ENCODE results near the gene SLC35G3.
"Not testable (repeated sequence)": the region's sequence is repeated elsewhere in the genome, so short reads cannot be mapped to it uniquely, and the experiment has no call there.

The SLC35G3 gene

DNA sequence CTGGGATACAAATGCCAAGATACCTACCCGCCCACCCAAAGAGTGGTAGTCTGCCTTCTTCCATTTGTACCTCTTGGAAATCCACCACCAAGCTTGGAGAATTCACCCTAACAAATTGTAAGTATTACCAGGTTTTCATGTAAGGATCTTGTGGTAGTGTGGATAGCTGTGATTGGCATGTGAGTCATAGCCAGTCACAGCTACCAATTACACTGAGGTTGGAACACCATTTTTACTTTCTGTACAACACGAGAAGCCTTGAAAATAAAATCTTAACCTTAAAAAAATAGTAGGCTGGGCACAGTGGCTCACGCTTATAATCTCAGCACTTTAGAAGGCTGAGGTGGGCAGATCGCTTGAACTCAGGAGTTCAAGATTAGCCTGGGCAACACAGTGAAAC lies 18.5 kb upstream of the SLC35G3 start:
- DNase-seq (ENCODE audit: low spot score) (no peak), FAIRE-seq (no peak)

GRCh38 chr17:35210741-35211140 lies 16.5 kb upstream of the SLC35G3 start:
- no peak for DNase-seq (ENCODE audit: low spot score)
- no peak for FAIRE-seq

DNA sequence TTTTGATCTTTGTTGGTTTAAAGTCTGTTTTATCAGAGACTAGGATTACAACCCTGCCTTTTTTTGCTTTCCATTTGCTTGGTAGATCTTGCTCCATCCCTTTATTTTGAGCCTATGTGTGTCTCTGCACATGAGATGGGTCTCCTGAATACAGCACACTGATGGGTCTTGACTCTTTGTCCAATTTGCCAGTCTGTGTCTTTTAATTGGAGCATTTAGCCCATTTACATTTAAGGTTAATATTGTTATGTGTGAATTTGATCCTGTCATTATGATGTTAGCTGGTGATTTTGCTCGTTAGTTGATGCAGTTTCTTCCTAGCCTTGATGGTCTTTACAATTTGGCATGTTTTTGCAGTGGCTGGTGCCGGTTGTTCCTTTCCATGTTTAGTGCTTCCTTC lies 8.4 kb upstream of the SLC35G3 start:
- not testable (repeated sequence) for FAIRE-seq; DNase-seq (ENCODE audit: low spot score)

DNA sequence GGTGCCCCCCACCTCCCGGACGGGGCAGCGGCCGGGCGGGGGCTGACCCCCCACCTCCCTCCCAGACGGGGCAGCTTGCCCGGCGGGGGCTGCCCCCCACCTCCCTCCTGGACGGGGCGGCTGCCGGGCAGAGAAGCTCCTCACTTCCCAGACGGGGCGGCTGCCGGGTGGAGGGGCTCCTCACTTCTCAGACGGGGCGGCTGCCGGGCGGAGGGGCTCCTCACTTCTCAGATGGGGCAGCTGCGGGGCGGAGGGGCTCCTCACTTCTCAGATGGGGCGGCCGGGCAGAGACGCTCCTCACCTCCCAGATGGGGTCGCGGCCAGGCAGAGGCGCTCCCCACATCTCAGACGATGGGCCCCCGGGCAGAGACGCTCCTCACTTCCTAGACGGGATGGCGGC lies 869 bp upstream of the SLC35G3 start:
- FAIRE-seq; DNase-seq (ENCODE audit: low spot score): not testable (repeated sequence)

GRCh38 chr17:35192708-35193107 lies 1.5 kb downstream of the SLC35G3 start:
- FAIRE-seq: no peak

GRCh38 chr17:35191001-35191695 lies 3.0 kb downstream of the SLC35G3 start:
- FAIRE-seq: no peak
- no peak for DNase-seq (ENCODE audit: low spot score)

More at GRCh38 chr17:35192708-35193107, 1.5 kb downstream of the SLC35G3 start:
- DNase-seq (ENCODE audit: low spot score): no peak

GRCh38 chr17:35189291-35189690 lies 4.9 kb downstream of the SLC35G3 start:
- DNase-seq (ENCODE audit: low spot score): no peak
- no peak for FAIRE-seq

- no peak for FAIRE-seq
- no peak for DNase-seq (ENCODE audit: low spot score)
Measured at GRCh38 chr17:35188111-35188510, 6.1 kb downstream of the SLC35G3 start.

DNA sequence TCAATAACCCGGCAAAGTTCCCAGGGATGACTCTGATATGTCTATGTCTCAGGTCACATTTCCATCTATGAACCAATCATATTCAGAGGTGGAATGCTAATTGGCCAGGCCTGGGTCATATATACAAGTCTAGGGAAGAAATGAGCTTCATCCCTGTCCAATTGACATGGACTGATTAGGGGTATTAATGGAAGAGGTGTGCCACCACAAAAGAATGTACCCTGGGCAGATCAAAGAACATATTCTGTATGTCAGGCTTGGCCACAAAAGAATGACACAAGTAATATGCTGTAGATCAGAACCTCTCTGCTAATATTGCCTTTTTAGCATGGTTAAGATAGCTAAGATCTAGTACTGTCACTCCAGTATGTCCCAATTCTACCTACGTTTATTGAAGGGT lies 6.7 kb downstream of the SLC35G3 start:
- FAIRE-seq (no peak), DNase-seq (ENCODE audit: low spot score) (no peak)

DNA sequence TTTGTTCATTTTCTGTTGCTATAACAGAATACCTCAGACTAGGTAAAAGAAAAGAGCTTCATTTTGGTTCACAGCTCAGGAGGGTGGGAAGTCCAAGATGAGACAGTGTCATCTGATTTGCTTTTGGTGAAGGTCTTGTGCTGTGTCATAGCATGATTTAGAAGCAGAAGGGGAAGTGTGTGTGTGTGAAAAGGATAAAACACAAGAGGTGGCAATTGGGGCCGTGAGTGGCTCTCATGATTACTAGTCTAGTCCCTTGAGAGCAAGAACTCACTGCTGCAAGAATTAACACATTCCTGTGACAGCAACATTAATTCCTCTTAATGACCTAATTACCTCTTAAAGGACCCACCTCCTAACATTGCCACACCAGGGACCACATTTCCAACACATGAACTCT lies 8.3 kb downstream of the SLC35G3 start:
- FAIRE-seq (no peak), DNase-seq (ENCODE audit: low spot score) (no peak)

GRCh38 chr17:35184274-35184673 lies 9.9 kb downstream of the SLC35G3 start:
- DNase-seq (ENCODE audit: low spot score) (no peak), FAIRE-seq (no peak)

GRCh38 chr17:35183332-35183731 lies 10.9 kb downstream of the SLC35G3 start:
- DNase-seq (ENCODE audit: low spot score): no peak
- FAIRE-seq: no peak

DNA sequence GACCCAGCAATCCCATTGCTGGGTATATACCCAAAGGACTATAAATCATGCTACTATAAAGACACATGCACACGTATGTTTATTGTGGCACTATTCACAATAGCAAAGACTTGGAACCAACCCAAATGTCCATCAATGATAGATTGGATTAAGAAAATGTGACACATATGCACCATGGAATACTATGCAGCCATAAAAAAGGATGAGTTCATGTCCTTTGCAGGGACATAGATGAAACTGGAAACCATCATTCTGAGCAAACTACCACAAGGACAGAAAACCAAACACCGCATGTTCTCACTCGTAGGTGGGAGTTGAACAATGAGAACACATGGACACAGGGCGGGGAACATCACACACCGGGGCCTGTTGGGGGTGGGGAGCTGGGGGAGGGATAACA lies 14.8 kb downstream of the SLC35G3 start:
- FAIRE-seq; DNase-seq (ENCODE audit: low spot score): not testable (repeated sequence)

DNA sequence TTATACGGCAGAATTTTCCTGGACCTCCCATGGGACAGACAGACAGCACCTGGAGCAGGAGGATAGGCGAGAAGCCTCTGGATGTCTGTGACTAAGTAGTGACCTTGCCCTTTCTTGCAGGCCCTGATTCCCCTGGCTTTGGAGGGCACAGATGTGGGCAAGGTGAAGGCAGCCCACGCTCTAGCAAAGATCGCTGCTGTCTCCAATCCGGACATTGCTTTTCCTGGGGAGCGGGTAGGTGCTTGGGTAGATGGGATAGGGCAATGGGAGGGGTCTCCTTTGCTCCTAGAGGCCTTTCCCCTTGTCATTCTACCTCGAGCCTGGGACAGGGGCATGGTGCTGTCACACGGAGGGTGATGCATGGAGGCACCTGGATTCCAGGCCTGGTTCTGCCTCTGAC lies 17.3 kb downstream of the SLC35G3 start:
- FAIRE-seq (no peak), DNase-seq (ENCODE audit: low spot score) (no peak)

DNA sequence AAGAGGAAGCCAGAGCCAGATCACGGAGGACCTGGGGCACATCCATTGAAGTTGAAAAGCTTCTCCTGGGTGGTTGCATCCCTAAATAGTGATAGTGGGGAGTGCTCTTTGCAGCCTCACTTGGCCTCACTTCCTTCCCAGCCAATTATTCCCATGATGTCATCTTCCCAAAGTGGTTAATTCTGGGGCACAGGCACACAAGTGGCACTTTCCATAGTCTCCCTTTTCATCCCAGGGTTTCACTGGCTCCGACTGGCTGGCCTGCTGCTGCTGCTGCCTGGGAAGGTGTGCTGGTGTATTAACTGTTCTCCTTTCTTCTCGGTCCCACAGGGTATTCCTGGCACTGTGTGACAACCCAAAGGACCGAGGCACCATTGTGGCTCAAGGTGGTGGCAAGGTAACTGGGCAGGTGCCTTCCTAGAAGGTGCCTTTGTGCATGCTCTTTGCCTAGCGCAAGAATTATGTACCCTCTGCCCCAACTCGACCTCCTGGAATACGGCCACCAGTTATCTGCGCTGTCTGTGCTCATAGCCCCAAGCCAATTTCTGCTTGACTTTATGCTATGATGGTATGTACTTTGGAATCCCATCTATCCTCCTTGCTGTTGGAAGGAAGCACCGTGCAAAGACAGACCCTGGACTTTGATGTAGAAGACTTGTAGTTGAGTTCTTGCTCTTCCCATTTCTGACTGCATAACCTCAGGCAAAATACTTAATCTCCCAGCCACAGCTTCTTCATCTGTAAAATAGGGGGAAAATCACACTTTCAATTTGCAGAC lies 18.4 kb downstream of the SLC35G3 start:
- no peak for FAIRE-seq

GRCh38 chr17:35174835-35175334 lies 19.3 kb downstream of the SLC35G3 start:
- FAIRE-seq: no peak

More for the DNA sequence above, 18.4 kb downstream of the SLC35G3 start:
- no peak for DNase-seq (ENCODE audit: low spot score)

GRCh38 chr17:35172321-35172720 lies 21.9 kb downstream of the SLC35G3 start:
- not testable (repeated sequence) for FAIRE-seq; DNase-seq (ENCODE audit: low spot score)

More at GRCh38 chr17:35174835-35175334, 19.3 kb downstream of the SLC35G3 start:
- no peak for DNase-seq (ENCODE audit: low spot score)

DNA sequence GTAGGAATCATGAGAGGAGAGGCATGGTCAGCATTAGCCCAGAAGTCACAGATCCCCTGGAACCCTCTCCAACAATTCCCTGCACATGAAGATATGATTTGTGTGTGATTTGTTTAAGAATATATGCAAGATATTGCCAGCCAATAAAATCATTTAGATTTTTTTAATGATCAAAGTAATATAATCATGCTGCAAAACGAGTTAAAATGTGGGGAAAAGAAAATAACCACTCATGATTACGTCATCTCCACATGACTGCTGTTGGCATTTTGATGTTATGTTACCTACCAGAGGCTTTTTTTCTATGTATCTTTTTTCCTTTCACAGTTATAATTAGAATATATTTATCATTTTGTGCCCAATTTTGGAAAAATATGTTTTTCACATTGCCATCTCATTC lies 22.4 kb downstream of the SLC35G3 start:
- DNase-seq (ENCODE audit: low spot score): no peak
- FAIRE-seq: no peak

DNA sequence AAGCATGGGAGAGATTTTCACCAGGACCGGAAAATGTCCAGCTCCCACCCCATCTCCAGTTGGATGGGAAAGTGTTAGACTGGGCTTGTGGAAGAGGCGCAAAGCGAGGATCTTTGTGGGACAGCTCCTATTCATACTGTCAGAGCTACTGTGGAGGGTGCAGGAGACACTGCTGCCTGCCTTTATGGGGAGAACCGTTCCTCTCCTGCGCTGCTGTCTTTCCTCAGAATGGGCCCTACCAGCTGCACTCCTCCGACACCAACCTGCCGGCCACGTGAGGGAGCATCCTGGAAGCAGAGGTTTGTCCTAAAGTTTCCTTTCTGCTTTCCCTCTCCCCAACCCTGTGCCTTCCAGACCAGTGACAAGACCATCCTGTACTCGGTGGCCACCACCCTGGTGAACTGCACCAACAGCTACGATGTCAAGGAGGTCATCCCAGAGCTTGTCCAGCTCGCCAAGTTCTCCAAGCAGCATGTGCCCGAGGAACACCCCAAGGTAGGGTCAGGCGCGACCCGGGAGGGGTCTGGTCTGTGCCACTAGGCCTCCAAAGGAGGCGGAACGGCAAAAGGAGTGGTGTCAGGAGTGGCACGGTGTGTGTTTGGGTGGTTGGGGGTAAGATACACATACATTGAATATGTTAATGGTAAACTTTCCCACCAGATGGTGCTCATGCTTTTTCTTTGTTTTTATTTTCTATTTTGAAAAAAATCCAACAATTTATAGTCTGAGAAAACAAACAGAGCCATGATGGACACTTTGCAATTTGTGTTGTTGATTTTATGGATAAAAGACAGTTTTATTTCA lies 23.0 kb downstream of the SLC35G3 start:
- no peak for FAIRE-seq
- no peak for DNase-seq (ENCODE audit: low spot score)

DNA sequence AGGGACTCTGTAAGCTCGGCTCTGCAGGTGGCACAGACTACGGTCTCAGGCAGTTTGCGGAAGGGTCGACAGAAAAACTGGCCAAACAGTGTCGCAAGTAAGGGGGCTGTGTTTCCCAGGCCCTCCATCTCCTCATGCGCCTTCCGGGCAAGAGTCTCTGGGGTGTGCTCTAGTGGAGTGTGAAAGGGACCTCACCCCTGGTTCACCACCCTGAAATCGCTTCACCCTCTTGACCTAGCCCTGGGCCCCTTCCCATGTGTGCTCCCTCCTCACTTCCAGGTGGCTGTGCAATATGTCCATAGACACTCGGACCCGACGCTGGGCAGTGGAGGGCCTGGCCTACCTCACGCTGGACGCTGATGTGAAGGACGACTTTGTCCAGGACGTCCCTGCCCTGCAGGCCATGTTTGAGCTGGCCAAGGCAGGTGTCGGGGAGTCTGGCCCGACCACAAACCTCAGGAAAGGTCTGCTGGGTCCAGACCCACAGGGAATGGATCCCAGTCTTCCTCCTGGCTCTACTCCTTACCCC lies 24.3 kb downstream of the SLC35G3 start:
- FAIRE-seq (no peak), DNase-seq (ENCODE audit: low spot score) (no peak)

DNA sequence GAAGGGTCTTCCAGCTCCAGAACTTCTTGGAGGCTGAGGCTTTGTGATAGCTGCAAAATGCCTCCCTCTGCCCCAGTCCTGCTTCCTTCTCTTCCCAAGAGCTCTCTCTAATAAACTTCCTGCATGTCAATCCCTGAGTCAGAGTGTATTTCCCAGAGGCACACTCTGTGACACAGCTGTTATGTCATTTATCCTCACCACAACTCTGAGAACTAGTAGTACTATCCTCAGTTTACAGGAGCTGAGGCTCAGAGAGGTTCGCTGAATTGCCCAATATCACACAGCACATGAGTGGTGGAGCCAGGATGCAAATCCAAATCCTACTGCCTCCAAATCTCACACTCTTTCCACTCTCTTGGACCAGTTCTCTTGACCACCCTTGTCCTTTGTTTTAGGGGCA lies 26.5 kb downstream of the SLC35G3 start:
- peak; percentile 42 for DNase-seq (ENCODE audit: low spot score)
- FAIRE-seq: no peak

Data from RCC 7860 (cell line).